Naive thymus-derived CD4-positive, alpha-beta T cell (primary cell): ENCODE results near the gene CDX1. TPM values are rescaled to one million over a fixed set of nuclear protein-coding genes. Genes with fewer than 3 reads are reported as not detected.

ENCODE experiments used
- ATAC-seq: fragments of 150-1000 bp; cut with Tn5 transposase; 2 replicates; pipeline ENCODE4 v1.10.0; 2021; ENCODE audit warnings: mild to moderate bottlenecking, moderate library complexity
- CTCF ChIA-PET: fragments of 350-600 bp; sonication (Branson Sonifier 250); formaldehyde crosslinking; loops from one replicate; lab custom pipeline; 2021; ENCODE audit warnings: antibody characterized with exemption; lab: Charles Lee
- POLR2A ChIA-PET: fragments of 350-600 bp; sonication (Branson Sonifier 250); formaldehyde crosslinking; loops from one replicate; lab custom pipeline; 2021; ENCODE audit warnings: antibody characterized with exemption, inconsistent platforms; lab: Charles Lee
- DNase-seq, 9 donors: peaks; one replicate each; pipeline versions ENCODE4 v3.0.0 to v3.0.0-alpha.2; 2020 to 2022; ENCODE audit warnings: mixed read lengths in 1 of 9
- H3K27ac ChIP-seq: one replicate; pipeline ENCODE4 v1.7.0; 2013; ENCODE audit warnings: mild to moderate bottlenecking, low read depth, low read length, moderate library complexity
- H3K27me3 ChIP-seq, 2 donors: one replicate each; pipeline ENCODE4 v1.7.0; 2013; ENCODE audit warnings: low read length in 2 of 2, mild to moderate bottlenecking in 2 of 2, moderate library complexity in 2 of 2; ENCODE audit not compliant: control insufficient read depth in 2 of 2, insufficient read depth in 2 of 2
- H3K36me3 ChIP-seq, 3 experiments: 1 replicate in 2 of 3; 2 replicates in 1 of 3; pipeline ENCODE4 v1.7.0; 2013; ENCODE audit warnings: low read length in 3 of 3, mild to moderate bottlenecking in 3 of 3, moderate library complexity in 1 of 3; ENCODE audit not compliant: insufficient read depth in 3 of 3, control insufficient read depth in 2 of 3
- H3K4me1 ChIP-seq, 2 donors: one replicate each; pipeline ENCODE4 v1.7.0; 2013; ENCODE audit warnings: low read length in 2 of 2, mild to moderate bottlenecking in 2 of 2, moderate library complexity in 1 of 2; ENCODE audit not compliant: control insufficient read depth in 2 of 2, insufficient read depth in 2 of 2
- H3K4me3 ChIP-seq: 2 replicates; pipeline ENCODE4 v1.7.0; 2013; ENCODE audit warnings: mild to moderate bottlenecking, low read length
- H3K9me3 ChIP-seq, 3 experiments: 1 replicate in 2 of 3; 2 replicates in 1 of 3; pipeline ENCODE4 v1.7.0; 2013; ENCODE audit warnings: low read length in 3 of 3; ENCODE audit not compliant: control insufficient read depth in 2 of 3
- H3K27ac Mint-ChIP-seq, 9 donors: one replicate each; pipeline ENCODE4 v1.8.0; 2020 to 2022; ENCODE audit warnings: mixed read lengths in 9 of 9, mild to moderate bottlenecking in 8 of 9, moderate library complexity in 5 of 9, inconsistent platforms in 2 of 9
- H3K27me3 Mint-ChIP-seq, 5 donors: one replicate each; pipeline ENCODE4 v1.8.0; 2021 to 2022; ENCODE audit warnings: mixed read lengths in 5 of 5, mild to moderate bottlenecking in 1 of 5
- H3K36me3 Mint-ChIP-seq, 5 donors: one replicate each; pipeline ENCODE4 v1.8.0; 2020 to 2022; ENCODE audit warnings: mixed read lengths in 5 of 5, mild to moderate bottlenecking in 3 of 5, inconsistent platforms in 1 of 5
- H3K4me1 Mint-ChIP-seq, 7 donors: one replicate each; pipeline ENCODE4 v1.8.0; 2020 to 2022; ENCODE audit warnings: mixed read lengths in 7 of 7, mild to moderate bottlenecking in 3 of 7, inconsistent platforms in 1 of 7
- H3K4me3 Mint-ChIP-seq, 10 donors: one replicate each; pipeline ENCODE4 v1.8.0; 2020 to 2022; ENCODE audit warnings: mild to moderate bottlenecking in 10 of 10, mixed read lengths in 10 of 10, moderate library complexity in 6 of 10, inconsistent platforms in 2 of 10
- H3K9me3 Mint-ChIP-seq, 11 donors: one replicate each; pipeline ENCODE4 v1.8.0; 2020 to 2022; ENCODE audit warnings: mixed read lengths in 11 of 11, mild to moderate bottlenecking in 4 of 11, inconsistent platforms in 1 of 11, moderate library complexity in 1 of 11
- intact Hi-C, 2 donors: fragments of 100-400 bp; cut with micrococcal nuclease; formaldehyde crosslinking; loops; one replicate each; pipeline ENCODE4 v1.15.1; 2023
- polyA plus RNA-seq, 2 donors: library from polyadenylated mRNA; unstranded; fragments of 300-500 nt; fragmentation: Illumina TruSeq; gene quantifications; one replicate each; pipeline ENCODE4 v1.2.3, GENCODE V29; 2021
- total RNA-seq, 6 experiments: library from RNA in 5 of 6; stranded (reverse) in 5 of 6; gene quantifications; 1 replicate in 5 of 6; 2 replicates in 1 of 6; pipeline ENCODE4 v1.2.3 and lab custom pipeline; 2021 to 2026

The CDX1 gene
- total and polyA plus RNA-seq, 7 experiments from 2014 or later = not detected

DNA sequence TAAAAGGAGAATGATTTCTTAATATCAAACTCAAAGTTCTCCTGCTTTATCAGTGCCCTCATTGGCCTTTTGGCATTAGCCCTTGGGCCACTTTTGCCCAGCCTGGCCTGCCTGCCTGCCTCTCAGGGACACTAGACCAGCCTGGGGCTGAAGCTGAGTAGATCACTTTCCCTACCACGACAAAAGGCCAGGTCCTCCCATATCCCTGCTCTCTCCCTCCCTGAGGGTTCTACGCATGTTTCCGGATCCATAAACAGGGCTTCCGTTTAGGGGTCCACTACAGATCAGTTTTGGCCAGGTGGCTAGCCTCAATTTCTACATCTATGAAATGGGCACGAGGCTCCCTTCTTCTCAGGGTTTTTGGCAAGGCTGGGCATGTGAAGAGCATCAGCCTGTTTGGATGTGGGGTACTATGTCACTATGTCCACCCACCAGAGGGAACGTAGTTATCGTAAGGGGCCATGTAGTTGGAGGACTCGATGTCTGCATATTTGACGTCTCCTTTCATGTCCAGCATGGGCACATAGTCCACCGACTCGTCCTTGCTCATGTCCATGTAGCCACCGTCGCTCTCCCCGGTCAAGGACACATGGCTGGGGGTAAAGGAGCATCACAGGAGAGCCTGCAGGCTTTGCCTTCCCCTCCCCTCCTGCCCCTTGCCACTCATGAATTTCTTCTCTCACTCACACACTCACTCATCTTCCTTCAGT is 45.0 kb upstream of the CDX1 start:
- H3K4me1 ChIP-seq = no peaks in the 10 kb centered on the region
- no peaks in the 10 kb centered on the region for H3K36me3 ChIP-seq
- ATAC-seq = no peak
- H3K27me3 Mint-ChIP-seq = no peaks in the 10 kb centered on the region
- peaks cover 0 to 5% (median 0%) of the 10 kb centered on the region in 7 donors for H3K4me1 Mint-ChIP-seq
- no peak overlapping the region for H3K4me3 Mint-ChIP-seq
- no peak overlapping the region for H3K4me3 ChIP-seq
- ChIA-PET CTCF (no interaction called here), POLR2A (no interaction called here)
- no peak overlapping the region for H3K27ac ChIP-seq
- DNase-seq = no peak
- no peaks in the 10 kb centered on the region for H3K36me3 Mint-ChIP-seq
- no peaks in the 10 kb centered on the region for H3K9me3 Mint-ChIP-seq
- intact Hi-C loops = loop anchor here in 1 of 2 donors (5.0 kb wide), 1 partner anchor 289 kb away; no protein-coding TSS in a partner anchor
- H3K27ac Mint-ChIP-seq = peak overlapping the region in 1 of 9 donors; percentile 35
- H3K9me3 ChIP-seq = no peaks in the 10 kb centered on the region
- no peaks in the 10 kb centered on the region for H3K27me3 ChIP-seq

DNA sequence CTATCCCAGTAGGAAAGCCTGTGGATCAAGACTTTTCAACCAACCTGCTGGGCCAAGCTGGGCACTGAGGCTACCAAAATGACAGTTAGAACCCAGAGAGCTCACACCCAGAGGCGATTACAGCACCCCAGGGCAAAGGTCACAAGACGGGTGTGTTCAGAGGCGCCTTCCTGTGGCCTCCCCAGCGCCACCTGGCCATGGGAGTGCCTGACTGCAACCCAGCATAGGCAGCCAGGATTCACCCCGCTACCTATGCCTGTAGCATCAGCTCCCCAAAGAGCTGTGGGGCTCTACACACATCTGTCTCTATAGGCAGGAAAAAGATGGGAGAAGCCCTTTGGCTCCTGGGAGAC is 44.4 kb upstream of the CDX1 start:
- Mint-ChIP-seq H3K9me3 (no peaks in the 10 kb centered on the region), H3K4me3 (no peak overlapping the region), H3K27ac (peak overlapping the region in 1 of 9 donors; percentile 35), H3K27me3 (no peaks in the 10 kb centered on the region), H3K4me1 (peaks cover 0 to 5% (median 0%) of the 10 kb centered on the region in 7 donors), H3K36me3 (no peaks in the 10 kb centered on the region)
- Histone ChIP-seq H3K9me3 (no peaks in the 10 kb centered on the region), H3K27ac (no peak overlapping the region), H3K4me1 (no peaks in the 10 kb centered on the region), H3K27me3 (no peaks in the 10 kb centered on the region), H3K36me3 (no peaks in the 10 kb centered on the region), H3K4me3 (no peak overlapping the region)
- DNase-seq (no peak), ATAC-seq (peak; percentile 61)
- ChIA-PET CTCF (no interaction called here), POLR2A (no interaction called here)
- intact Hi-C loops = loop anchor here in 1 of 2 donors (5.0 kb wide), 1 partner anchor 290 kb away; no protein-coding TSS in a partner anchor

DNA sequence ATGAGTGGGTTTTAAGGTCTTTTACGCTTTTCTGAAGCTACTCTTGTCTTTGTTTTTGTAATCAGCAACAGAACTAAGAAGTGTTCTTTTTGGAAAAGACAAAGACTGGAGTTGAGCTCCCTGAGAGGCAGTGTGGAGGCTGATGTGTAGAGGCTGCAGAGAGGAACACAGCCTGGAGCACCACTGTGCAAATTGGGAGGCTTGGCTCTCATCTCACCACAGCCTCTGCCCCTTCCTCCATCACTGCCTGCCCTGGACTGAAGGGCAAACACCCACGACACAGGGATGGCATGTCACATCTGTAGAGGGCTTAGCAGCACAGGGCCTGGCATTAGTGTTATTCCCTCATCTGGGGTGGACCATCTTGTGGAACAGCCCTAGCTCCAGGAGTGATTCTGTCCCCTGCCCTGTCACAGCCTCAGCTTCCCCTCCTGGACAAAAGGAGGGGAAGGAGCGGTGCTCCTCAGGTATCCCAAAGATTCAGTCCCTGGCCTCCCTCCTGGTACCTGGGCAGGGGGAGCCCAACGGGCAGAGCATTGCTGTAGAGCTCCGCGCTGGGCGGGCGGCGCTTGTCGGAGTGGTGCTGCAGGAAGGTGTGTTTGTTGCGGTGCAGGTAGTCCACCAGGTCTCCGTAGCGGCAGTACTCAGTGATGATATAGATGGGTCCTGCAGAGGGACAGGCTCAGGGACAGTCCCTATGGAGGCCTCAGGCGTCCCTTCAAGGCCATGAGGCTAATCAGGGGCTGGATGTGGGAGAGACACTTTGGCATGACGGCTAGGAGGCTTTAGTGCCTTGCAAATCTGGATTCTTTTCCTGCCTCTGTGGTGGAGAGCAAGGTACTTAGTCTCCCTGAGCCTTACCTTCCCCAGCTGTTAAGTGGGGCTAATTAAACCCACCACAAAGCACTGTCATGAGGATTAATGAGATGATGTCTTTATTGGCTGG is 43.8 kb upstream of the CDX1 start:
- Histone ChIP-seq H3K9me3 (no peaks in the 10 kb centered on the region), H3K27me3 (no peaks in the 10 kb centered on the region), H3K4me1 (no peaks in the 10 kb centered on the region), H3K27ac (no peak overlapping the region), H3K36me3 (no peaks in the 10 kb centered on the region), H3K4me3 (no peak overlapping the region)
- H3K9me3 Mint-ChIP-seq = no peaks in the 10 kb centered on the region
- ChIA-PET CTCF (no interaction called here), POLR2A (no interaction called here)
- H3K27ac Mint-ChIP-seq = no peak overlapping the region
- H3K27me3 Mint-ChIP-seq = peaks cover 0 to 2% (median 0%) of the 10 kb centered on the region in 5 donors
- H3K4me3 Mint-ChIP-seq = no peak overlapping the region
- H3K4me1 Mint-ChIP-seq = peaks cover 0 to 5% (median 0%) of the 10 kb centered on the region in 7 donors
- ATAC-seq (no peak), DNase-seq (no peak)
- intact Hi-C loops = loop anchor here in 1 of 2 donors (5.0 kb wide), 1 partner anchor 291 kb away; no protein-coding TSS in a partner anchor
- no peaks in the 10 kb centered on the region for H3K36me3 Mint-ChIP-seq

DNA sequence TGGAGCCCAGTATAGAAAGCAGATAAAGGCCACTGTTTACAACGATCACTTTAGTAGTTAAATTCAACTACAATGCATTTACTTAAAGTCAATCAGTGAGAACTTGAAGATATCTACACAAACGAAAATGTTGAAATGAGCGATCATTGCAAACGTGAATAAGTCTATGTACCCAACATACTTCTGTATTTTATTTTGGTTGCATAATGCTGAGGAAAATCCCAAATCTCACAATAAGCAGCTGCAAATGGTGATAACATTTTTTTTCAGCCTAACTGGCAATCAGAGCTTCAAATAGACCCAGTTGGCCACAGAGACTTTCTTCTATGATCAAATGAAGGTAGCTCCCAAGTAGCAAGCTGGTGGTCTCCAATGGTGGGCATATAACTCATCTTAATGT is 43.0 kb upstream of the CDX1 start:
- POLR2A ChIA-PET = no interaction called here
- Histone ChIP-seq H3K9me3 (no peaks in the 10 kb centered on the region), H3K27me3 (no peaks in the 10 kb centered on the region), H3K36me3 (no peaks in the 10 kb centered on the region), H3K27ac (no peak overlapping the region), H3K4me1 (no peaks in the 10 kb centered on the region), H3K4me3 (no peak overlapping the region)
- peaks cover 0 to 3% (median 0%) of the 10 kb centered on the region in 5 donors for H3K27me3 Mint-ChIP-seq
- intact Hi-C loops = loop anchor here in 1 of 2 donors (5.0 kb wide), 1 partner anchor 291 kb away; no protein-coding TSS in a partner anchor
- H3K4me1 Mint-ChIP-seq = peaks cover 0 to 5% (median 0%) of the 10 kb centered on the region in 7 donors
- no peak for DNase-seq
- no peak overlapping the region for H3K4me3 Mint-ChIP-seq
- H3K9me3 Mint-ChIP-seq = no peaks in the 10 kb centered on the region
- H3K36me3 Mint-ChIP-seq = no peaks in the 10 kb centered on the region
- CTCF ChIA-PET = no interaction called here
- ATAC-seq = peak; percentile 16
- no peak overlapping the region for H3K27ac Mint-ChIP-seq

DNA sequence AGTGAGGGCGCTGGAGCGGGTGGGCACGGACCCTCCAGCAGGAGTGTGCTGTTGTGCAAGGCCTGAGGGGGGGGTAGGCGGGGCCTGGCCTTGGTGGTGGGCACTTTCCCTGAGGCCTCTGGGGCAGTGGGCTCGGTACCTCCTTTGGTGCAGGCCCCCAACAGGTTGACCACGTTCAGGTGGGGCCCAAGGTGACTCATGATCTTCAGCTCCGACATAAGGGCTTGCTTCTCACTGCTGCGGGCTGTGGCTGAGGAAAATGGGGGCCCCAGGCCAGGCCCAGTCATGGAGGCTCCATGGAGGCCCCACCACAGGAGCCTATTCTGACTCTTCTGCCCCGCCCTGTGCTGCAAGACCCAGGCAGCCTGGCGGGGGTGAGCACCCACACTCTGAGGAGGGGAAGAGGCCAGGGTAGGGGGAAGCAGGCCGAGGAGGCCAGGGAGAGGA is 42.4 kb upstream of the CDX1 start:
- Mint-ChIP-seq H3K9me3 (no peaks in the 10 kb centered on the region), H3K4me1 (peaks cover 0 to 5% (median 0%) of the 10 kb centered on the region in 7 donors), H3K27ac (no peak overlapping the region), H3K27me3 (peaks cover 0 to 3% (median 0%) of the 10 kb centered on the region in 5 donors), H3K36me3 (no peaks in the 10 kb centered on the region), H3K4me3 (no peak overlapping the region)
- DNase-seq (no peak), ATAC-seq (peak; percentile 50)
- ChIA-PET CTCF (no interaction called here), POLR2A (no interaction called here)
- H3K4me1 ChIP-seq = no peaks in the 10 kb centered on the region
- H3K36me3 ChIP-seq = no peaks in the 10 kb centered on the region
- no peak overlapping the region for H3K27ac ChIP-seq
- intact Hi-C loops = loop anchor here in 1 of 2 donors (5.0 kb wide), 1 partner anchor 292 kb away; no protein-coding TSS in a partner anchor
- no peaks in the 10 kb centered on the region for H3K27me3 ChIP-seq
- no peaks in the 10 kb centered on the region for H3K9me3 ChIP-seq
- no peak overlapping the region for H3K4me3 ChIP-seq

DNA sequence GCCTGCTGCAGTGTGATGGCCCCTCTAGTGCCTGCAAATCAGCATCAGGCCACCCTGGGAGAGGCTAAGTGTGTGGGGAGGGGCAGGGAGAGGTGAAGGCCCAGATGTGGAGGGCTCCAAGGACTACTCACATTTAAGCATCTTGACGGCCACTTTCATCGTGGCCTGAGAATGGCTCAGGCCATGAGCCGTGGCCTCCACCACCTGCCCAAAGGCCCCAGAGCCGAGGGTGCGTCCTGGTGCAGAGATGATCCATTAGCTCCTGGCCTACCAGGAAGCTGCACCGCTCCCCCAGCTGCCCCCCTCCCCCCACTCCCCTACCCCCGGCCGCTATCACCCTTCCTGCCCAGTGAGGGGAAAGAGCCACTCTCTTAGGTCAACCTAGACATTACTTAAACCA is 42.0 kb upstream of the CDX1 start:
- Mint-ChIP-seq H3K4me3 (no peak overlapping the region), H3K9me3 (no peaks in the 10 kb centered on the region), H3K27ac (no peak overlapping the region), H3K4me1 (peaks cover 0 to 5% (median 0%) of the 10 kb centered on the region in 7 donors), H3K27me3 (peaks cover 0 to 3% (median 0%) of the 10 kb centered on the region in 5 donors), H3K36me3 (no peaks in the 10 kb centered on the region)
- ChIA-PET CTCF (no interaction called here), POLR2A (no interaction called here)
- H3K4me3 ChIP-seq = no peak overlapping the region
- ATAC-seq (no peak), DNase-seq (no peak)
- H3K27me3 ChIP-seq = no peaks in the 10 kb centered on the region
- no peaks in the 10 kb centered on the region for H3K9me3 ChIP-seq
- no peaks in the 10 kb centered on the region for H3K4me1 ChIP-seq
- H3K27ac ChIP-seq = no peak overlapping the region
- intact Hi-C loops = loop anchor here in 1 of 2 donors (5.0 kb wide), 1 partner anchor 292 kb away; no protein-coding TSS in a partner anchor
- no peaks in the 10 kb centered on the region for H3K36me3 ChIP-seq
